IMR-90 (cell line): ENCODE data around the gene NTF3. TPM values are rescaled to one million over a fixed set of nuclear protein-coding genes. Genes with fewer than 3 reads are reported as not detected.

Source experiments
- ATAC-seq: fragments of 200-7000 bp; cut with Tn5 transposase; 2 replicates; pipeline ENCODE4 v1.9.1; 2020; ENCODE audit warnings: low read depth, mild to moderate bottlenecking, moderate library complexity
- BruUV-seq: library from RNA; stranded (reverse); fragments of 400-500 nt; replicated peaks from 2 replicates; lab custom pipeline; 2021; lab: Mats Ljungman, UMichigan
- CTCF ChIA-PET: fragments of 300-600 bp; formaldehyde crosslinking; extraction: SDS; loops from one replicate; lab custom pipeline; 2021; ENCODE audit warnings: antibody characterized with exemption; lab: Yijun Ruan, JAX
- POLR2A ChIA-PET: fragments of 300-600 bp; sonication (Branson Sonifier 250); formaldehyde crosslinking; loops from one replicate; lab custom pipeline; 2022; ENCODE audit warnings: antibody characterized with exemption; ENCODE audit not compliant: unreplicated experiment; lab: Charles Lee
- DNase-seq: peaks from one replicate; pipeline ENCODE4 v3.0.0; 2013
- H2AFZ ChIP-seq: replicated peaks from 2 replicates; pipeline ENCODE3; 2013; ENCODE audit warnings: low read length, mild to moderate bottlenecking; ENCODE audit not compliant: poor library complexity
- H2AK5ac ChIP-seq: 2 replicates; pipeline ENCODE4 v1.6.1; 2013; ENCODE audit warnings: low read depth, low read length, inconsistent platforms
- H2AK9ac ChIP-seq: replicated peaks from 2 replicates; pipeline ENCODE3; 2013; ENCODE audit warnings: mild to moderate bottlenecking, low read depth, low read length, moderate library complexity; ENCODE audit not compliant: poor library complexity
- H2BK120ac ChIP-seq: 2 replicates; pipeline ENCODE4 v1.6.1; 2013; ENCODE audit warnings: low read depth, low read length, inconsistent platforms
- H2BK15ac ChIP-seq: 3 replicates; pipeline ENCODE4 v1.6.1; 2013; ENCODE audit warnings: low read depth, low read length, inconsistent platforms
- H2BK20ac ChIP-seq: 2 replicates; pipeline ENCODE4 v1.6.1; 2013; ENCODE audit warnings: low read depth, mild to moderate bottlenecking, inconsistent platforms, low read length, moderate library complexity
- H2BK5ac ChIP-seq: 2 replicates; pipeline ENCODE4 v1.6.1; 2013; ENCODE audit warnings: mild to moderate bottlenecking, low read depth, low read length, inconsistent platforms; ENCODE audit not compliant: poor library complexity, severe bottlenecking
- H3K14ac ChIP-seq: replicated peaks from 2 replicates; pipeline ENCODE4 v1.6.1; 2013; ENCODE audit warnings: low read depth, low read length, inconsistent platforms
- H3K18ac ChIP-seq: 2 replicates; pipeline ENCODE4 v1.6.1; 2013; ENCODE audit warnings: low read depth, low read length, control low read depth
- H3K23ac ChIP-seq: 2 replicates; pipeline ENCODE4 v1.6.1; 2013; ENCODE audit warnings: low read depth, low read length, inconsistent platforms
- H3K27ac ChIP-seq: 2 replicates; pipeline ENCODE4 v1.5.1; 2013; ENCODE audit warnings: mild to moderate bottlenecking, control low read depth, low read length; ENCODE audit not compliant: insufficient read depth
- H3K27me3 ChIP-seq: 2 replicates; pipeline ENCODE4 v1.6.1; 2013; ENCODE audit warnings: low read length; ENCODE audit not compliant: control insufficient read depth, insufficient read depth
- H3K36me3 ChIP-seq: 2 replicates; pipeline ENCODE4 v1.6.1; 2013; ENCODE audit warnings: low read length, mixed read lengths; ENCODE audit not compliant: control insufficient read depth, insufficient read depth
- H3K4ac ChIP-seq: 2 replicates; pipeline ENCODE4 v1.6.1; 2013; ENCODE audit warnings: low read depth, low read length, inconsistent platforms
- H3K4me1 ChIP-seq: 2 replicates; pipeline ENCODE4 v1.6.1; 2013; ENCODE audit warnings: low read length, mixed read lengths; ENCODE audit not compliant: control insufficient read depth, insufficient read depth
- H3K4me2 ChIP-seq: 2 replicates; pipeline ENCODE4 v1.6.1; 2013; ENCODE audit warnings: low read depth, mild to moderate bottlenecking, control low read depth, low read length, moderate library complexity
- H3K4me3 ChIP-seq: 2 replicates; pipeline ENCODE4 v1.5.1; 2013; ENCODE audit warnings: low read depth, mild to moderate bottlenecking, control low read depth, low read length, moderate library complexity; ENCODE audit not compliant: insufficient read depth
- H3K56ac ChIP-seq: 2 replicates; pipeline ENCODE4 v1.6.1; 2013; ENCODE audit warnings: low read length, inconsistent platforms; ENCODE audit not compliant: insufficient read depth; ENCODE audit errors: extremely low read depth
- H3K79me1 ChIP-seq, 2 experiments: 2 replicates each; pipeline ENCODE4 v1.6.1; 2013; ENCODE audit warnings: low read length in 2 of 2, inconsistent platforms in 1 of 2, low read depth in 1 of 2
- H3K9ac ChIP-seq: 2 replicates; pipeline ENCODE4 v1.6.1; 2013; ENCODE audit warnings: low read depth, low read length, control low read depth
- H3K9me1 ChIP-seq: 2 replicates; pipeline ENCODE4 v1.6.1; 2013; ENCODE audit warnings: low read length, inconsistent platforms; ENCODE audit not compliant: insufficient read depth
- H3K9me3 ChIP-seq: 2 replicates; pipeline ENCODE4 v1.6.1; 2013; ENCODE audit warnings: low read length; ENCODE audit not compliant: control insufficient read depth, insufficient read depth
- H4K20me1 ChIP-seq: 2 replicates; pipeline ENCODE4 v1.6.1; 2013; ENCODE audit warnings: low read length, inconsistent platforms; ENCODE audit not compliant: insufficient read depth
- H4K5ac ChIP-seq: 2 replicates; pipeline ENCODE4 v1.6.1; 2013; ENCODE audit warnings: mild to moderate bottlenecking, low read depth, low read length, control low read depth
- H4K8ac ChIP-seq, 2 experiments: 2 replicates each; pipeline ENCODE4 v1.6.1; 2013; ENCODE audit warnings: low read depth in 2 of 2, low read length in 2 of 2, control low read depth in 1 of 2, inconsistent platforms in 1 of 2
- H4K91ac ChIP-seq: 2 replicates; pipeline ENCODE4 v1.6.1; 2013; ENCODE audit warnings: low read depth, low read length, inconsistent platforms; ENCODE audit not compliant: insufficient read depth
- CEBPB ChIP-seq: IDR thresholded peaks from 2 replicates; pipeline ENCODE4 v1.6.1; 2012; ENCODE audit warnings: low read depth, low read length, improper control_type of control experiment
- CHD1 ChIP-seq: IDR thresholded peaks from 2 replicates; pipeline ENCODE4 v1.6.1; 2012; ENCODE audit warnings: low read depth, low read length, improper control_type of control experiment
- CTCF ChIP-seq: conservative IDR thresholded peaks from 2 replicates; pipeline ENCODE4 v1.5.1; 2012; ENCODE audit warnings: mild to moderate bottlenecking, low read depth, low read length, improper control_type of control experiment
- FOS ChIP-seq: fragments of 150-350 bp; IDR thresholded peaks from 2 replicates; pipeline ENCODE4 v1.6.1; 2016; ENCODE audit warnings: low read depth, low read length
- MAFK ChIP-seq: IDR thresholded peaks from 2 replicates; pipeline ENCODE4 v1.6.1; 2012; ENCODE audit warnings: low read depth, low read length, improper control_type of control experiment
- MAZ ChIP-seq: IDR thresholded peaks from 2 replicates; pipeline ENCODE4 v1.6.1; 2012; ENCODE audit warnings: low read depth, mild to moderate bottlenecking, low read length, improper control_type of control experiment, moderate library complexity, borderline replicate concordance
- MXI1 ChIP-seq: IDR thresholded peaks from 2 replicates; pipeline ENCODE4 v1.6.1; 2012; ENCODE audit warnings: low read depth, mild to moderate bottlenecking, low read length, moderate library complexity, borderline replicate concordance
- NFE2L2 ChIP-seq: fragments of 150-350 bp; IDR thresholded peaks from 2 replicates; pipeline ENCODE4 v1.6.1; 2016; ENCODE audit warnings: low read depth, mild to moderate bottlenecking, low read length
- RAD21 ChIP-seq: IDR thresholded peaks from 2 replicates; pipeline ENCODE4 v1.6.1; 2012; ENCODE audit warnings: low read length, improper control_type of control experiment
- RCOR1 ChIP-seq: IDR thresholded peaks from 2 replicates; pipeline ENCODE4 v1.6.1; 2012; ENCODE audit warnings: mild to moderate bottlenecking, low read length, improper control_type of control experiment; ENCODE audit not compliant: insufficient replicate concordance
- RFX5 ChIP-seq: IDR thresholded peaks from 2 replicates; pipeline ENCODE4 v1.8.0; 2012; ENCODE audit warnings: low read depth, mild to moderate bottlenecking, low read length, moderate library complexity
- SMC3 ChIP-seq: fragments of 150-350 bp; IDR thresholded peaks from 2 replicates; pipeline ENCODE4 v1.6.1; 2016; ENCODE audit warnings: low read depth, mild to moderate bottlenecking, antibody characterized with exemption, low read length, moderate library complexity
- USF2 ChIP-seq: fragments of 150-350 bp; IDR thresholded peaks from 2 replicates; pipeline ENCODE4 v1.6.1; 2017; ENCODE audit warnings: mild to moderate bottlenecking, antibody characterized with exemption, low read length, low read depth
- WGBS, 2 experiments: methylation state at CpG; one replicate each; pipeline versions ENCODE4 v1.1.5 to v1.1.7; 2013; ENCODE audit warnings: missing lambda C conversion rate in 2 of 2; ENCODE audit not compliant: insufficient read length in 1 of 2; ENCODE audit errors: extremely low coverage in 2 of 2; 5-methylcytosine and 5-hydroxymethylcytosine counted together
- dilution Hi-C: fragments of 300-500 bp; cut with HindIII; formaldehyde crosslinking; loops from one replicate; pipeline ENCODE4 v1.14.3; 2018; ENCODE audit warnings: low sequenced_read_pairs; ENCODE audit not compliant: unreplicated experiment
- in situ Hi-C: fragments of 300-500 bp; cut with MboI; formaldehyde crosslinking; loops from 3 replicates; pipeline ENCODE4 v1.14.3; 2019; ENCODE audit warnings: low sequenced_read_pairs, inconsistent platforms, mixed read lengths
- intact Hi-C: fragments of 100-400 bp; cut with micrococcal nuclease; formaldehyde crosslinking; loops from 2 replicates; pipeline ENCODE4 v1.10.0; 2022
- polyA plus RNA-seq, 3 experiments: library from polyadenylated mRNA; depleted of rRNA; stranded (reverse); fragments of >200 nt; gene quantifications; 2 replicates each; pipeline ENCODE4 v1.2.3, GENCODE V29; 2012; ENCODE audit warnings: low replicate concordance in 1 of 3
- total RNA-seq: library from RNA; depleted of rRNA; stranded (reverse); fragments of >200 nt; gene quantifications from 2 replicates; pipeline ENCODE4 v1.2.3, GENCODE V29; 2012

The NTF3 gene
- total and polyA plus RNA-seq, 2 of the 4 experiments (the other 2 are of a cell fraction) = 12.2 to 32.4 TPM

- in situ Hi-C loops = no loop called here
- Histone ChIP-seq H3K18ac (no peak overlapping the region), H3K27me3 (no peaks in the 10 kb centered on the region)
Measured at GRCh38 chr12:5484426-5484825, 52.5 kb downstream of the NTF3 start.

More at GRCh38 chr12:5484426-5484825, 52.5 kb downstream of the NTF3 start:
- POLR2A ChIA-PET = no interaction called here
- Histone ChIP-seq H2AK9ac (no peak overlapping the region), H4K20me1 (peaks cover 24% of the 10 kb centered on the region), H2BK5ac (no peak overlapping the region), H3K9me1 (peaks cover 53% of the 10 kb centered on the region), H2AK5ac (no peak overlapping the region), H2BK15ac (no peak overlapping the region), H2BK20ac (no peak overlapping the region), H3K4ac (no peak overlapping the region), H4K91ac (no peak overlapping the region), H3K36me3 (peaks cover 11% of the 10 kb centered on the region), H4K8ac (no peak overlapping the region), H3K14ac (no peak overlapping the region), H3K79me1 (peaks cover 69 to 94% of the 10 kb centered on the region in 2 experiments), H2AFZ (no peak overlapping the region), H3K4me2 (no peak overlapping the region), H3K27ac (peak overlapping the region; percentile 24; the same call in 1 of the 2 replicates), H2BK120ac (no peak overlapping the region), H3K9ac (no peak overlapping the region), H3K9me3 (no peaks in the 10 kb centered on the region), H3K56ac (no peak overlapping the region), H4K5ac (no peak overlapping the region), H3K23ac (no peak overlapping the region), H3K4me3 (no peak overlapping the region), H3K4me1 (peaks cover 53% of the 10 kb centered on the region)
- WGBS, 2 experiments = no CpG with 5 or more reads among the region's 6 CpGs
- dilution Hi-C loops = no loop called here
- ATAC-seq (no peak), DNase-seq (no peak)
- CTCF ChIA-PET = no interaction called here
- intact Hi-C loops = no loop called here
- no TSS peak for BruUV-seq
- TF ChIP-seq CEBPB = no peak
- TF ChIP-seq MXI1 = no peak
- TF ChIP-seq USF2 = no peak
- no peak for TF ChIP-seq FOS
- no peak for TF ChIP-seq NFE2L2
- no peak for TF ChIP-seq CTCF
- TF ChIP-seq MAFK = no peak
- no peak for TF ChIP-seq RCOR1
- TF ChIP-seq RAD21 = no peak
- no peak for TF ChIP-seq MAZ
- TF ChIP-seq SMC3 = no peak
- TF ChIP-seq RFX5 = no peak
- TF ChIP-seq CHD1 = no peak
